ENCODE data around the gene RALBP1. TPM values are rescaled to one million over a fixed set of nuclear protein-coding genes. Genes with fewer than 3 reads are reported as not detected.

The RALBP1 gene
- total and polyA plus RNA-seq, 9 of the 15 experiments (the other 6 are each of a cell fraction or from before 2014, with no cell fraction given): 10.9 to 70.0 (median 61.3) TPM

- in situ Hi-C loops (cut with MboI): no loop called here
- FAIRE-seq (no peak), DNase-seq (ENCODE audit: extremely low read depth in 1 of 4, low spot score in 3 of 4) (no peak), ATAC-seq (no peak; the same call in 2 of the 3 replicates)
- Histone ChIP-seq H3K27ac (ENCODE audit: extremely low read depth, low read depth, low read length) (no peak overlapping the region), H3K36me3 (ENCODE audit: control insufficient read depth, insufficient read depth, low read length) (peaks cover 33% of the 10 kb centered on the region; the same call in 2 of the 3 replicates), H3K27me3 (ENCODE audit: control insufficient read depth in 2 of 2, insufficient read depth in 2 of 2, low read length in 2 of 2) (no peaks in the 10 kb centered on the region), H3K4me1 (replicated peaks in 1 of 2; ENCODE audit: control insufficient read depth in 2 of 2, insufficient read depth in 2 of 2, low read length in 2 of 2) (peaks cover 0 to 2% of the 10 kb centered on the region in 2 experiments; a peak in 2 of 5 replicates), H4K20me1 (replicated peaks; ENCODE audit: control insufficient read depth, insufficient read depth, low read length) (no peaks in the 10 kb centered on the region), H3K9me3 (replicated peaks; ENCODE audit: control insufficient read depth, insufficient read depth, low read depth, low read length) (no peaks in the 10 kb centered on the region), H3K9ac (ENCODE audit: insufficient read depth in 1 of 2, low read depth in 2 of 2, low read length in 2 of 2) (0 out of 4 replicates have a peak overlapping the region, but pooled peaks of 1 of the 2 experiments have one; percentile 10), H2AFZ (ENCODE audit: low read depth, low read length) (no peak overlapping the region), H3K79me2 (ENCODE audit: control insufficient read depth, insufficient read depth, low read length) (no peaks in the 10 kb centered on the region), H3K4me3 (no peak overlapping the region), H3K9me1 (ENCODE audit: control insufficient read depth, insufficient read depth, low read length) (no peaks in the 10 kb centered on the region), H3K4me2 (ENCODE audit: insufficient read depth, low read length) (no peak overlapping the region)
- intact Hi-C loops (cut with micrococcal nuclease): no loop called here
- WGBS (ENCODE audit: insufficient coverage, low coverage, missing lambda C conversion rate): 71% methylated on average over 8 of the region's 8 CpGs
- BruUV-seq (replicated peaks): no TSS peak
- CTCF ChIA-PET (ENCODE audit: low intra/inter-chr PET ratio): no interaction called here
- POLR2A ChIA-PET: interaction anchor here (0.5 kb wide), 1 partner anchor 26 kb away, joined by 3 read pairs; no protein-coding TSS in a partner anchor
- TF ChIP-seq, protein P1, sequence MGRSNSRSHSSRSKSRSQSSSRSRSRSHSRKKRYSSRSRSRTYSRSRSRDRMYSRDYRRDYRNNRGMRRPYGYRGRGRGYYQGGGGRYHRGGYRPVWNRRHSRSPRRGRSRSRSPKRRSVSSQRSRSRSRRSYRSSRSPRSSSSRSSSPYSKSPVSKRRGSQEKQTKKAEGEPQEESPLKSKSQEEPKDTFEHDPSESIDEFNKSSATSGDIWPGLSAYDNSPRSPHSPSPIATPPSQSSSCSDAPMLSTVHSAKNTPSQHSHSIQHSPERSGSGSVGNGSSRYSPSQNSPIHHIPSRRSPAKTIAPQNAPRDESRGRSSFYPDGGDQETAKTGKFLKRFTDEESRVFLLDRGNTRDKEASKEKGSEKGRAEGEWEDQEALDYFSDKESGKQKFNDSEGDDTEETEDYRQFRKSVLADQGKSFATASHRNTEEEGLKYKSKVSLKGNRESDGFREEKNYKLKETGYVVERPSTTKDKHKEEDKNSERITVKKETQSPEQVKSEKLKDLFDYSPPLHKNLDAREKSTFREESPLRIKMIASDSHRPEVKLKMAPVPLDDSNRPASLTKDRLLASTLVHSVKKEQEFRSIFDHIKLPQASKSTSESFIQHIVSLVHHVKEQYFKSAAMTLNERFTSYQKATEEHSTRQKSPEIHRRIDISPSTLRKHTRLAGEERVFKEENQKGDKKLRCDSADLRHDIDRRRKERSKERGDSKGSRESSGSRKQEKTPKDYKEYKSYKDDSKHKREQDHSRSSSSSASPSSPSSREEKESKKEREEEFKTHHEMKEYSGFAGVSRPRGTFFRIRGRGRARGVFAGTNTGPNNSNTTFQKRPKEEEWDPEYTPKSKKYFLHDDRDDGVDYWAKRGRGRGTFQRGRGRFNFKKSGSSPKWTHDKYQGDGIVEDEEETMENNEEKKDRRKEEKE (IDR thresholded peaks at IDR 0.05; ENCODE audit: borderline replicate concordance in 1 of 2, control insufficient read depth in 1 of 2, low read depth in 2 of 2, low read length in 1 of 2): no peak
- TF ChIP-seq E2F8 (IDR thresholded peaks at IDR 0.05; ENCODE audit: low read depth, partially characterized antibody) (no peak), ZNF444 (CRISPR knock-in tag; IDR thresholded peaks at IDR 0.05) (no peak), BRCA1 (IDR thresholded peaks at IDR 0.05) (no peak), BRCA1 (CRISPR knock-in tag; IDR thresholded peaks at IDR 0.05) (no peak), BDP1 (IDR thresholded peaks at IDR 0.05; ENCODE audit: insufficient read depth, insufficient read length) (no peak), KLF6 (CRISPR knock-in tag; IDR thresholded peaks at IDR 0.05; ENCODE audit: borderline replicate concordance) (no peak), NR3C1 (CRISPR knock-in tag; IDR thresholded peaks at IDR 0.05) (no peak), NEUROD1 (IDR thresholded peaks at IDR 0.05; ENCODE audit: borderline replicate concordance, low read depth, low read length, partially characterized antibody) (no peak), E2F3 (CRISPR knock-in tag; IDR thresholded peaks at IDR 0.05) (no peak)
- TF ChIP-seq, protein P2, sequence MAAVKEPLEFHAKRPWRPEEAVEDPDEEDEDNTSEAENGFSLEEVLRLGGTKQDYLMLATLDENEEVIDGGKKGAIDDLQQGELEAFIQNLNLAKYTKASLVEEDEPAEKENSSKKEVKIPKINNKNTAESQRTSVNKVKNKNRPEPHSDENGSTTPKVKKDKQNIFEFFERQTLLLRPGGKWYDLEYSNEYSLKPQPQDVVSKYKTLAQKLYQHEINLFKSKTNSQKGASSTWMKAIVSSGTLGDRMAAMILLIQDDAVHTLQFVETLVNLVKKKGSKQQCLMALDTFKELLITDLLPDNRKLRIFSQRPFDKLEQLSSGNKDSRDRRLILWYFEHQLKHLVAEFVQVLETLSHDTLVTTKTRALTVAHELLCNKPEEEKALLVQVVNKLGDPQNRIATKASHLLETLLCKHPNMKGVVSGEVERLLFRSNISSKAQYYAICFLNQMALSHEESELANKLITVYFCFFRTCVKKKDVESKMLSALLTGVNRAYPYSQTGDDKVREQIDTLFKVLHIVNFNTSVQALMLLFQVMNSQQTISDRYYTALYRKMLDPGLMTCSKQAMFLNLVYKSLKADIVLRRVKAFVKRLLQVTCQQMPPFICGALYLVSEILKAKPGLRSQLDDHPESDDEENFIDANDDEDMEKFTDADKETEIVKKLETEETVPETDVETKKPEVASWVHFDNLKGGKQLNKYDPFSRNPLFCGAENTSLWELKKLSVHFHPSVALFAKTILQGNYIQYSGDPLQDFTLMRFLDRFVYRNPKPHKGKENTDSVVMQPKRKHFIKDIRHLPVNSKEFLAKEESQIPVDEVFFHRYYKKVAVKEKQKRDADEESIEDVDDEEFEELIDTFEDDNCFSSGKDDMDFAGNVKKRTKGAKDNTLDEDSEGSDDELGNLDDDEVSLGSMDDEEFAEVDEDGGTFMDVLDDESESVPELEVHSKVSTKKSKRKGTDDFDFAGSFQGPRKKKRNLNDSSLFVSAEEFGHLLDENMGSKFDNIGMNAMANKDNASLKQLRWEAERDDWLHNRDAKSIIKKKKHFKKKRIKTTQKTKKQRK (IDR thresholded peaks at IDR 0.05; ENCODE audit: borderline replicate concordance, low read depth, low read length): no peak
- TF ChIP-seq, protein P3, sequence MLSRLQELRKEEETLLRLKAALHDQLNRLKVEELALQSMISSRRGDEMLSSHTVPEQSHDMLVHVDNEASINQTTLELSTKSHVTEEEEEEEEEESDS (CRISPR knock-in tag; IDR thresholded peaks at IDR 0.05): no peak
Measured at GRCh38 chr18:9539938-9540337, 64.6 kb downstream of the RALBP1 start.

Measured in K562 (cell line).